Measurements from ENCODE around the gene P2RX5.
A peak's percentile ranks its signal among the peaks of the same experiment; 100 is the strongest.

The P2RX5 gene

GRCh38 chr17:3735515-3735914 lies 39.6 kb upstream of the P2RX5 start:
- TF ChIP-seq EGR1 (IDR thresholded peaks at IDR 0.05) (no peak), CEBPB (IDR thresholded peaks at IDR 0.05) (no peak), RAD21 (IDR thresholded peaks at IDR 0.05; ENCODE audit: low read depth) (no peak), CREB1 (IDR thresholded peaks at IDR 0.05; ENCODE audit: low read depth) (no peak), NFIC (IDR thresholded peaks at IDR 0.05) (no peak), ZBTB7A (IDR thresholded peaks at IDR 0.05; ENCODE audit: low read depth) (no peak), USF1 (IDR thresholded peaks at IDR 0.05) (no peak), EP300 (IDR thresholded peaks at IDR 0.05; ENCODE audit: borderline replicate concordance) (no peak), TAF1 (IDR thresholded peaks at IDR 0.05; ENCODE audit: low read depth) (no peak), TEAD4 (IDR thresholded peaks at IDR 0.05) (no peak), REST (IDR thresholded peaks at IDR 0.05; ENCODE audit: low read depth) (no peak), FOXM1 (IDR thresholded peaks at IDR 0.05; ENCODE audit: borderline replicate concordance, low read depth) (no peak), YY1 (IDR thresholded peaks at IDR 0.05; ENCODE audit: low read depth) (no peak), TCF12 (IDR thresholded peaks at IDR 0.05; ENCODE audit: low read depth) (no peak), MAX (IDR thresholded peaks at IDR 0.05) (no peak)

- no peak for TF ChIP-seq ZBTB7A (IDR thresholded peaks at IDR 0.05; ENCODE audit: low read depth)
- no peak for TF ChIP-seq REST (IDR thresholded peaks at IDR 0.05; ENCODE audit: low read depth)
- no peak for TF ChIP-seq TCF12 (IDR thresholded peaks at IDR 0.05; ENCODE audit: low read depth)
- no peak for TF ChIP-seq NFIC (IDR thresholded peaks at IDR 0.05)
- no peak for TF ChIP-seq YY1 (IDR thresholded peaks at IDR 0.05; ENCODE audit: low read depth)
- no peak for TF ChIP-seq FOXM1 (IDR thresholded peaks at IDR 0.05; ENCODE audit: borderline replicate concordance, low read depth)
- TF ChIP-seq MAX (IDR thresholded peaks at IDR 0.05): no peak
- no peak for TF ChIP-seq TEAD4 (IDR thresholded peaks at IDR 0.05)
- no peak for TF ChIP-seq RAD21 (IDR thresholded peaks at IDR 0.05; ENCODE audit: low read depth)
- no peak for TF ChIP-seq TAF1 (IDR thresholded peaks at IDR 0.05; ENCODE audit: low read depth)
- TF ChIP-seq CREB1 (IDR thresholded peaks at IDR 0.05; ENCODE audit: low read depth): no peak
- TF ChIP-seq USF1 (IDR thresholded peaks at IDR 0.05): no peak
- TF ChIP-seq EP300 (IDR thresholded peaks at IDR 0.05; ENCODE audit: borderline replicate concordance): no peak
- TF ChIP-seq EGR1 (IDR thresholded peaks at IDR 0.05): no peak
- no peak for TF ChIP-seq CEBPB (IDR thresholded peaks at IDR 0.05)
Measured at GRCh38 chr17:3732210-3732621, 36.3 kb upstream of the P2RX5 start.

GRCh38 chr17:3730881-3731429 lies 35.0 kb upstream of the P2RX5 start:
- TF ChIP-seq CEBPB (IDR thresholded peaks at IDR 0.05) (no peak), TEAD4 (IDR thresholded peaks at IDR 0.05) (peak; percentile 71)

GRCh38 chr17:3729881-3730280 lies 33.9 kb upstream of the P2RX5 start:
- TF ChIP-seq ZBTB7A (IDR thresholded peaks at IDR 0.05; ENCODE audit: low read depth) (no peak), REST (IDR thresholded peaks at IDR 0.05; ENCODE audit: low read depth) (no peak), USF1 (IDR thresholded peaks at IDR 0.05) (no peak), NFIC (IDR thresholded peaks at IDR 0.05) (no peak), TEAD4 (IDR thresholded peaks at IDR 0.05) (no peak)
